ENCODE data around the gene JAG2. TPM values are rescaled to one million over a fixed set of nuclear protein-coding genes. Genes with fewer than 3 reads are reported as not detected.

Gene JAG2
- total RNA-seq, 1 experiment from 2014 or later: 43.7 TPM

- no peaks in the 10 kb centered on the region for H3K9me3 ChIP-seq (ENCODE audit: control insufficient read depth, insufficient read depth, low read depth, low read length)
- no peaks in the 10 kb centered on the region for H3K4me1 ChIP-seq (ENCODE audit: control insufficient read depth, insufficient read depth, low read length)
- no peaks in the 10 kb centered on the region for H3K27me3 ChIP-seq (ENCODE audit: control insufficient read depth, insufficient read depth, low read length)
- H3K36me3 ChIP-seq (ENCODE audit: control insufficient read depth, insufficient read depth, low read length): no peaks in the 10 kb centered on the region
- no TSS peak for BruUV-seq (replicated peaks)
- no peak overlapping the region for H3K4me3 ChIP-seq (ENCODE audit: low read depth in 2 of 2, low read length in 2 of 2)
- intact Hi-C loops (cut with micrococcal nuclease; ENCODE audit: unreplicated experiment) (no loop called here), in situ Hi-C loops (cut with HindIII; ENCODE audit: low pct_unique_long_range_greater_than_20kb, low sequenced_read_pairs) (no loop called here)
- POLR2A ChIA-PET: no interaction called here
- DNase-seq (ENCODE audit: low read depth, low spot score) (no peak), ATAC-seq (no peak)
- CTCF ChIA-PET: no interaction called here
- no peak overlapping the region for H3K27ac ChIP-seq (ENCODE audit: low read length)
- TF ChIP-seq CTCF (IDR thresholded peaks at IDR 0.05): no peak
- TF ChIP-seq REST (IDR thresholded peaks at IDR 0.05; ENCODE audit: insufficient read depth in 1 of 2, low read depth in 2 of 2, low read length in 1 of 2): no peak
- no peak for TF ChIP-seq TCF7L2 (IDR thresholded peaks at IDR 0.05; ENCODE audit: low read depth, low read length)
- TF ChIP-seq POLR2AphosphoS5 (IDR thresholded peaks at IDR 0.05; ENCODE audit: low read depth, low read length): no peak
- no peak for TF ChIP-seq SIN3A (IDR thresholded peaks at IDR 0.05; ENCODE audit: borderline replicate concordance, insufficient read depth, low read depth, low read length)
These were observed 11.9 kb downstream of the JAG2 start for GRCh38 chr14:105156414-105157375.

- in situ Hi-C loops (cut with HindIII; ENCODE audit: low pct_unique_long_range_greater_than_20kb, low sequenced_read_pairs): no loop called here
- intact Hi-C loops (cut with micrococcal nuclease; ENCODE audit: unreplicated experiment): no loop called here
- DNase-seq (ENCODE audit: low read depth, low spot score) (no peak), ATAC-seq (no peak)
- CTCF ChIA-PET: no interaction called here
- Histone ChIP-seq H3K36me3 (ENCODE audit: control insufficient read depth, insufficient read depth, low read length) (no peaks in the 10 kb centered on the region), H3K27ac (ENCODE audit: low read length) (no peak overlapping the region), H3K27me3 (ENCODE audit: control insufficient read depth, insufficient read depth, low read length) (no peaks in the 10 kb centered on the region), H3K4me1 (ENCODE audit: control insufficient read depth, insufficient read depth, low read length) (no peaks in the 10 kb centered on the region), H3K4me3 (ENCODE audit: low read depth in 2 of 2, low read length in 2 of 2) (no peak overlapping the region), H3K9me3 (ENCODE audit: control insufficient read depth, insufficient read depth, low read depth, low read length) (no peaks in the 10 kb centered on the region)
- no peak for TF ChIP-seq SIN3A (IDR thresholded peaks at IDR 0.05; ENCODE audit: borderline replicate concordance, insufficient read depth, low read depth, low read length)
- TF ChIP-seq TCF7L2 (IDR thresholded peaks at IDR 0.05; ENCODE audit: low read depth, low read length): no peak
- no peak for TF ChIP-seq CTCF (IDR thresholded peaks at IDR 0.05)
- no TSS peak for BruUV-seq (replicated peaks)
- POLR2A ChIA-PET: no interaction called here
These were observed 12.7 kb downstream of the JAG2 start for GRCh38 chr14:105155681-105156413.

All from Panc1 (cell line).